ENCODE results near the gene GOLGA6L26.

DNA sequence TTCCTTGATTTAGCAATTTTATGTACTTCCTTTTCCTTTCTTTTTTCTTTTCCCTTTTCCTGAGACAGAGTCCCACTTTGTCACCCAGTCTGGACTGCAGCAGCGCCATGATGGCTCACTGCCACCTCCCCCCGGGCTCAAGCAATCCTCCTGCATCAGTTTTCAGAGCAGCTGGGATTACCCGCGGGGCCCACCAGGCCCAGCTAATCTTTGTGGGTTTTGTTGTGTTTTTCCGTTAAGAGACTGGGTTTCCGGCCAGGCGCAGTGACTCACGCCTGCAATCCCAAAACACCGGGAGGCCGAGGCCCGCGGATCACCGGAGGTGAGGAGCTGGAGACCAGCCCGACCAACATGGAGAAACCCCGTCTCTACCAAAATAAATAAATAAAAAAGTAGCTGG is 38.3 kb upstream of the GOLGA6L26 start:
- TF ChIP-seq, protein P1, sequence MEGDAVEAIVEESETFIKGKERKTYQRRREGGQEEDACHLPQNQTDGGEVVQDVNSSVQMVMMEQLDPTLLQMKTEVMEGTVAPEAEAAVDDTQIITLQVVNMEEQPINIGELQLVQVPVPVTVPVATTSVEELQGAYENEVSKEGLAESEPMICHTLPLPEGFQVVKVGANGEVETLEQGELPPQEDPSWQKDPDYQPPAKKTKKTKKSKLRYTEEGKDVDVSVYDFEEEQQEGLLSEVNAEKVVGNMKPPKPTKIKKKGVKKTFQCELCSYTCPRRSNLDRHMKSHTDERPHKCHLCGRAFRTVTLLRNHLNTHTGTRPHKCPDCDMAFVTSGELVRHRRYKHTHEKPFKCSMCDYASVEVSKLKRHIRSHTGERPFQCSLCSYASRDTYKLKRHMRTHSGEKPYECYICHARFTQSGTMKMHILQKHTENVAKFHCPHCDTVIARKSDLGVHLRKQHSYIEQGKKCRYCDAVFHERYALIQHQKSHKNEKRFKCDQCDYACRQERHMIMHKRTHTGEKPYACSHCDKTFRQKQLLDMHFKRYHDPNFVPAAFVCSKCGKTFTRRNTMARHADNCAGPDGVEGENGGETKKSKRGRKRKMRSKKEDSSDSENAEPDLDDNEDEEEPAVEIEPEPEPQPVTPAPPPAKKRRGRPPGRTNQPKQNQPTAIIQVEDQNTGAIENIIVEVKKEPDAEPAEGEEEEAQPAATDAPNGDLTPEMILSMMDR (IDR thresholded peaks at IDR 0.05) = no peak
- TF ChIP-seq POLR2A (IDR thresholded peaks at IDR 0.05) = no peak
